DOHH2 (cell line): Measurements from ENCODE around the gene PIGH.

Experiments
- H3F3A ChIP-seq: fragments of 200-600 bp; sonication (generic), shearing (Covaris generic); 2 replicates; pipeline ENCODE4 v1.6.0; 2016; ENCODE audit warnings: antibody characterized with exemption, mild to moderate bottlenecking; ENCODE audit not compliant: control insufficient read depth, insufficient read depth
- H3K27ac ChIP-seq: fragments of 200-600 bp; sonication (generic); 2 replicates; pipeline ENCODE4 v1.5.1; 2014; ENCODE audit warnings: low read depth, mild to moderate bottlenecking, low read length, moderate library complexity
- H3K27me3 ChIP-seq: fragments of 200-600 bp; sonication (generic); 2 replicates; pipeline ENCODE4 v1.6.1; 2014; ENCODE audit warnings: mild to moderate bottlenecking, low read length, mixed read lengths; ENCODE audit not compliant: control insufficient read depth
- H3K36me3 ChIP-seq: fragments of 200-600 bp; sonication (generic); 2 replicates; pipeline ENCODE4 v1.6.1; 2014; ENCODE audit warnings: mild to moderate bottlenecking, low read length, moderate library complexity, mixed read lengths; ENCODE audit not compliant: control insufficient read depth
- H3K4me1 ChIP-seq: fragments of 200-600 bp; sonication (generic); 2 replicates; pipeline ENCODE4 v1.6.1; 2014; ENCODE audit warnings: mild to moderate bottlenecking, low read length, mixed read lengths; ENCODE audit not compliant: control insufficient read depth
- H3K4me2 ChIP-seq: fragments of 200-600 bp; sonication (generic); 2 replicates; pipeline ENCODE4 v1.6.0; 2014; ENCODE audit warnings: mild to moderate bottlenecking, low read length, moderate library complexity
- H3K4me3 ChIP-seq: fragments of 200-600 bp; sonication (generic); 2 replicates; pipeline ENCODE4 v1.5.1; 2014; ENCODE audit warnings: mild to moderate bottlenecking, low read length, mixed read lengths
- H3K79me2 ChIP-seq: fragments of 200-600 bp; sonication (generic); 2 replicates; pipeline ENCODE4 v1.6.1; 2014; ENCODE audit warnings: mild to moderate bottlenecking, low read length, mixed read lengths; ENCODE audit not compliant: control insufficient read depth
- H3K9me2 ChIP-seq: fragments of 200-600 bp; sonication (generic); replicated peaks from 2 replicates; pipeline ENCODE4 v1.6.1; 2014; ENCODE audit warnings: mild to moderate bottlenecking, low read length, mixed read lengths; ENCODE audit not compliant: control insufficient read depth
- H3K9me3 ChIP-seq: fragments of 200-600 bp; sonication (generic); 2 replicates; pipeline ENCODE4 v1.6.1; 2014; ENCODE audit warnings: antibody characterized with exemption, low read length, mixed read lengths; ENCODE audit not compliant: control insufficient read depth, insufficient read depth
- H4K20me1 ChIP-seq: fragments of 200-600 bp; sonication (generic); 2 replicates; pipeline ENCODE4 v1.6.0; 2014; ENCODE audit warnings: low read depth, mild to moderate bottlenecking, antibody characterized with exemption, low read length, moderate library complexity; ENCODE audit not compliant: control insufficient read depth, insufficient read depth
- CTCF ChIP-seq: fragments of 200-600 bp; sonication (generic); IDR thresholded peaks from one replicate; pipeline ENCODE4 v1.5.1; 2014; ENCODE audit warnings: antibody characterized with exemption, mild to moderate bottlenecking, low read depth, low read length; ENCODE audit not compliant: poor library complexity, severe bottlenecking
- EZH2phosphoT487 ChIP-seq: fragments of 200-600 bp; sonication (generic); IDR thresholded peaks from 2 replicates; pipeline ENCODE4 v1.6.1; 2017; ENCODE audit warnings: borderline replicate concordance, mild to moderate bottlenecking, antibody characterized with exemption, low read length, moderate library complexity, mixed read lengths

The PIGH gene

GRCh38 chr14:67599698-67600561, at the start of gene PIGH:
TSS of gene PIGH (minus strand) at chr14:67600268. CDS start at chr14:67600203, 65 bp downstream.
- TF ChIP-seq CTCF (peak; percentile 76), EZH2phosphoT487 (no peak)
- no peaks in the 10 kb centered on the region for H3K36me3 ChIP-seq
- H3K9me2 ChIP-seq, result no peaks in the 10 kb centered on the region
- H3K4me2 ChIP-seq, result peak within 1 kb of the TSS; percentile 75
- peaks cover 28% of the 10 kb centered on the region for H3K79me2 ChIP-seq
- H4K20me1 ChIP-seq, result no peaks in the 10 kb centered on the region
- no peaks in the 10 kb centered on the region for H3K9me3 ChIP-seq
- H3K27ac ChIP-seq, result peak within 1 kb of the TSS; percentile 15; the same call in 1 of the 2 replicates
- H3K4me1 ChIP-seq, result peaks cover 32% of the 10 kb centered on the region
- no peaks in the 10 kb centered on the region for H3K27me3 ChIP-seq
- no peaks in the 10 kb centered on the region for H3F3A ChIP-seq
- H3K4me3 ChIP-seq, result peak within 1 kb of the TSS; percentile 96

GRCh38 chr14:67646131-67646530, 46.1 kb upstream of the PIGH start:
- H3K36me3 ChIP-seq, result peaks cover 30% of the 10 kb centered on the region
- no peaks in the 10 kb centered on the region for H3K79me2 ChIP-seq
- no peaks in the 10 kb centered on the region for H4K20me1 ChIP-seq
- no peak overlapping the region for H3K27ac ChIP-seq
- no peaks in the 10 kb centered on the region for H3F3A ChIP-seq
- no peak overlapping the region for H3K4me2 ChIP-seq
- no peak overlapping the region for H3K4me3 ChIP-seq
- no peaks in the 10 kb centered on the region for H3K4me1 ChIP-seq
- H3K9me3 ChIP-seq, result no peaks in the 10 kb centered on the region
- TF ChIP-seq CTCF (no peak), EZH2phosphoT487 (no peak)
- no peaks in the 10 kb centered on the region for H3K27me3 ChIP-seq
- no peaks in the 10 kb centered on the region for H3K9me2 ChIP-seq

- no peaks in the 10 kb centered on the region for H3K9me3 ChIP-seq
Measured at GRCh38 chr14:67645414-67645813, 45.3 kb upstream of the PIGH start.

More at GRCh38 chr14:67645414-67645813, 45.3 kb upstream of the PIGH start:
- Histone ChIP-seq H3K4me3 (no peak overlapping the region), H3K4me2 (no peak overlapping the region), H3K9me2 (no peaks in the 10 kb centered on the region), H4K20me1 (no peaks in the 10 kb centered on the region), H3K27ac (no peak overlapping the region), H3K79me2 (no peaks in the 10 kb centered on the region), H3K27me3 (no peaks in the 10 kb centered on the region), H3K36me3 (peaks cover 23% of the 10 kb centered on the region), H3K4me1 (no peaks in the 10 kb centered on the region), H3F3A (no peaks in the 10 kb centered on the region)
- no peak for TF ChIP-seq EZH2phosphoT487
- TF ChIP-seq CTCF, result no peak
